HEK293 (cell line): Measurements from ENCODE around the gene PMEL.

Experiments used
- EGR2 ChIP-seq: fragments of 450-650 bp; formaldehyde crosslinking; IDR thresholded peaks from 2 replicates; pipeline ENCODE4 v1.5.1; 2016; ENCODE audit warnings: low read depth, missing biosample characterization, missing genetic modification characterization
- KLF10 ChIP-seq: fragments of 450-650 bp; IDR thresholded peaks from 2 replicates; pipeline ENCODE4 v1.5.1; 2018; ENCODE audit warnings: missing biosample characterization, mild to moderate bottlenecking, missing genetic modification characterization
- REPIN1 ChIP-seq: fragments of 450-650 bp; formaldehyde crosslinking; IDR thresholded peaks from 2 replicates; pipeline ENCODE4 v1.5.1; 2017; ENCODE audit warnings: missing biosample characterization, missing genetic modification characterization, low read depth
- REST ChIP-seq: fragments of 450-650 bp; formaldehyde crosslinking; IDR thresholded peaks from 2 replicates; pipeline ENCODE4 v1.5.1; 2016; ENCODE audit warnings: missing biosample characterization, missing genetic modification characterization
- SP2 ChIP-seq: fragments of 450-650 bp; formaldehyde crosslinking; IDR thresholded peaks from 2 replicates; pipeline ENCODE4 v1.5.1; 2016; ENCODE audit warnings: missing biosample characterization, missing genetic modification characterization
- SP7 ChIP-seq: fragments of 450-650 bp; formaldehyde crosslinking; IDR thresholded peaks from 2 replicates; pipeline ENCODE4 v1.5.1; 2016; ENCODE audit warnings: missing biosample characterization, missing genetic modification characterization
- TSHZ1 ChIP-seq: fragments of 450-650 bp; formaldehyde crosslinking; IDR thresholded peaks from 2 replicates; pipeline ENCODE4 v1.5.1; 2016; ENCODE audit warnings: missing biosample characterization, missing genetic modification characterization, borderline replicate concordance
- WT1 ChIP-seq: fragments of 450-650 bp; formaldehyde crosslinking; IDR thresholded peaks from 2 replicates; pipeline ENCODE4 v1.5.1; 2016; ENCODE audit warnings: missing biosample characterization, missing genetic modification characterization
- YY1 ChIP-seq: fragments of 450-650 bp; formaldehyde crosslinking; IDR thresholded peaks from 2 replicates; pipeline ENCODE4 v1.5.1; 2018; ENCODE audit warnings: missing biosample characterization, missing genetic modification characterization
- ZNF157 ChIP-seq: fragments of 450-650 bp; formaldehyde crosslinking; IDR thresholded peaks from 2 replicates; pipeline ENCODE4 v1.5.1; 2016; ENCODE audit warnings: missing biosample characterization, missing genetic modification characterization
- ZNF18 ChIP-seq: fragments of 450-650 bp; formaldehyde crosslinking; IDR thresholded peaks from 2 replicates; pipeline ENCODE4 v1.5.1; 2016; ENCODE audit warnings: missing biosample characterization, missing genetic modification characterization
- ZNF24 ChIP-seq: fragments of 450-650 bp; formaldehyde crosslinking; IDR thresholded peaks from 2 replicates; pipeline ENCODE4 v1.5.1; 2016; ENCODE audit warnings: missing biosample characterization, missing genetic modification characterization
- ZNF266 ChIP-seq: fragments of 450-650 bp; formaldehyde crosslinking; IDR thresholded peaks from 2 replicates; pipeline ENCODE4 v1.5.1; 2016; ENCODE audit warnings: missing biosample characterization, missing genetic modification characterization, low read depth
- ZNF324 ChIP-seq: fragments of 450-650 bp; formaldehyde crosslinking; IDR thresholded peaks from 2 replicates; pipeline ENCODE4 v1.5.1; 2016; ENCODE audit warnings: missing biosample characterization, missing genetic modification characterization
- ZNF37A ChIP-seq: fragments of 450-650 bp; IDR thresholded peaks from 2 replicates; pipeline ENCODE4 v1.5.1; 2018; ENCODE audit warnings: missing biosample characterization, missing genetic modification characterization
- ZNF404 ChIP-seq: fragments of 450-650 bp; formaldehyde crosslinking; IDR thresholded peaks from 2 replicates; pipeline ENCODE4 v1.5.1; 2017; ENCODE audit warnings: missing biosample characterization, missing genetic modification characterization
- ZNF488 ChIP-seq: fragments of 450-650 bp; formaldehyde crosslinking; IDR thresholded peaks from 2 replicates; pipeline ENCODE4 v1.5.1; 2016; ENCODE audit warnings: missing biosample characterization, missing genetic modification characterization
- ZNF501 ChIP-seq: fragments of 450-650 bp; formaldehyde crosslinking; IDR thresholded peaks from 2 replicates; pipeline ENCODE4 v1.5.1; 2016; ENCODE audit warnings: missing biosample characterization, missing genetic modification characterization
- ZNF596 ChIP-seq: fragments of 450-650 bp; IDR thresholded peaks from 2 replicates; pipeline ENCODE4 v1.5.0; 2018; ENCODE audit warnings: missing biosample characterization, mild to moderate bottlenecking, missing genetic modification characterization, moderate library complexity
- ZNF704 ChIP-seq: fragments of 450-650 bp; formaldehyde crosslinking; IDR thresholded peaks from 2 replicates; pipeline ENCODE4 v1.5.1; 2016; ENCODE audit warnings: missing biosample characterization, missing genetic modification characterization
- ZNF837 ChIP-seq: fragments of 450-650 bp; formaldehyde crosslinking; IDR thresholded peaks from 2 replicates; pipeline ENCODE4 v1.5.1; 2016; ENCODE audit warnings: missing biosample characterization, missing genetic modification characterization
- TF ChIP-seq, protein P1 (sequence below): fragments of 450-650 bp; formaldehyde crosslinking; IDR thresholded peaks from 2 replicates; pipeline ENCODE4 v1.5.1; 2017; ENCODE audit warnings: missing biosample characterization, missing genetic modification characterization
- TF ChIP-seq, protein P2 (sequence below): fragments of 450-650 bp; formaldehyde crosslinking; IDR thresholded peaks from 2 replicates; pipeline ENCODE4 v1.5.1; 2017; ENCODE audit warnings: missing biosample characterization, mild to moderate bottlenecking, missing genetic modification characterization, moderate library complexity
- TF ChIP-seq, protein P3 (sequence below): fragments of 450-650 bp; formaldehyde crosslinking; IDR thresholded peaks from 2 replicates; pipeline ENCODE4 v1.5.1; 2017; ENCODE audit warnings: missing biosample characterization, missing genetic modification characterization

PMEL gene

GRCh38 chr12:55972911-55973598 is 7.2 kb upstream of the PMEL start (continued):
- TF ChIP-seq ZNF157 (tag by site-specific recombination), result peak; percentile 46; the same call in 1 of the 2 replicates
- TF ChIP-seq ZNF596 (tag by site-specific recombination), result no peak
- peak; percentile 87; the same call in 1 of the 2 replicates for TF ChIP-seq ZNF324 (tag by site-specific recombination)
- no peak for TF ChIP-seq SP2
- TF ChIP-seq ZNF501 (tag by site-specific recombination), result peak; percentile 78
- no peak for TF ChIP-seq SP7 (tag by site-specific recombination)
- no peak for TF ChIP-seq ZNF404
- TF ChIP-seq TSHZ1 (tag by site-specific recombination), result no peak
- TF ChIP-seq ZNF837 (tag by site-specific recombination), result no peak
- TF ChIP-seq, protein P1, sequence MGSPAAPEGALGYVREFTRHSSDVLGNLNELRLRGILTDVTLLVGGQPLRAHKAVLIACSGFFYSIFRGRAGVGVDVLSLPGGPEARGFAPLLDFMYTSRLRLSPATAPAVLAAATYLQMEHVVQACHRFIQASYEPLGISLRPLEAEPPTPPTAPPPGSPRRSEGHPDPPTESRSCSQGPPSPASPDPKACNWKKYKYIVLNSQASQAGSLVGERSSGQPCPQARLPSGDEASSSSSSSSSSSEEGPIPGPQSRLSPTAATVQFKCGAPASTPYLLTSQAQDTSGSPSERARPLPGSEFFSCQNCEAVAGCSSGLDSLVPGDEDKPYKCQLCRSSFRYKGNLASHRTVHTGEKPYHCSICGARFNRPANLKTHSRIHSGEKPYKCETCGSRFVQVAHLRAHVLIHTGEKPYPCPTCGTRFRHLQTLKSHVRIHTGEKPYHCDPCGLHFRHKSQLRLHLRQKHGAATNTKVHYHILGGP (tag by site-specific recombination), result no peak
- TF ChIP-seq, protein P2, sequence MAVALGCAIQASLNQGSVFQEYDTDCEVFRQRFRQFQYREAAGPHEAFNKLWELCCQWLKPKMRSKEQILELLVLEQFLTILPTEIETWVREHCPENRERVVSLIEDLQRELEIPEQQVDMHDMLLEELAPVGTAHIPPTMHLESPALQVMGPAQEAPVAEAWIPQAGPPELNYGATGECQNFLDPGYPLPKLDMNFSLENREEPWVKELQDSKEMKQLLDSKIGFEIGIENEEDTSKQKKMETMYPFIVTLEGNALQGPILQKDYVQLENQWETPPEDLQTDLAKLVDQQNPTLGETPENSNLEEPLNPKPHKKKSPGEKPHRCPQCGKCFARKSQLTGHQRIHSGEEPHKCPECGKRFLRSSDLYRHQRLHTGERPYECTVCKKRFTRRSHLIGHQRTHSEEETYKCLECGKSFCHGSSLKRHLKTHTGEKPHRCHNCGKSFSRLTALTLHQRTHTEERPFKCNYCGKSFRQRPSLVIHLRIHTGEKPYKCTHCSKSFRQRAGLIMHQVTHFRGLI, result no peak; the same call in 1 of the 2 replicates
- TF ChIP-seq ZNF24, result no peak
- no peak for TF ChIP-seq ZNF704
- TF ChIP-seq WT1 (tag by site-specific recombination), result no peak
- no peak; the same call in 1 of the 2 replicates for TF ChIP-seq ZNF266 (tag by site-specific recombination)
- TF ChIP-seq YY1 (tag by site-specific recombination), result no peak
- TF ChIP-seq ZNF488 (tag by site-specific recombination), result no peak
- peak; percentile 92 for TF ChIP-seq ZNF18 (tag by site-specific recombination)
- TF ChIP-seq REPIN1, result 0 out of 2 replicates have a peak, but pooled peaks have one; percentile 7
- no peak; the same call in 1 of the 2 replicates for TF ChIP-seq KLF10 (tag by site-specific recombination)
- no peak for TF ChIP-seq ZNF37A (tag by site-specific recombination)
- TF ChIP-seq, protein P3, sequence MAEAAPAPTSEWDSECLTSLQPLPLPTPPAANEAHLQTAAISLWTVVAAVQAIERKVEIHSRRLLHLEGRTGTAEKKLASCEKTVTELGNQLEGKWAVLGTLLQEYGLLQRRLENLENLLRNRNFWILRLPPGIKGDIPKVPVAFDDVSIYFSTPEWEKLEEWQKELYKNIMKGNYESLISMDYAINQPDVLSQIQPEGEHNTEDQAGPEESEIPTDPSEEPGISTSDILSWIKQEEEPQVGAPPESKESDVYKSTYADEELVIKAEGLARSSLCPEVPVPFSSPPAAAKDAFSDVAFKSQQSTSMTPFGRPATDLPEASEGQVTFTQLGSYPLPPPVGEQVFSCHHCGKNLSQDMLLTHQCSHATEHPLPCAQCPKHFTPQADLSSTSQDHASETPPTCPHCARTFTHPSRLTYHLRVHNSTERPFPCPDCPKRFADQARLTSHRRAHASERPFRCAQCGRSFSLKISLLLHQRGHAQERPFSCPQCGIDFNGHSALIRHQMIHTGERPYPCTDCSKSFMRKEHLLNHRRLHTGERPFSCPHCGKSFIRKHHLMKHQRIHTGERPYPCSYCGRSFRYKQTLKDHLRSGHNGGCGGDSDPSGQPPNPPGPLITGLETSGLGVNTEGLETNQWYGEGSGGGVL (tag by site-specific recombination), result peak; percentile 62; the same call in 1 of the 2 replicates
- no peak for TF ChIP-seq EGR2
- TF ChIP-seq REST (tag by site-specific recombination), result 0 out of 2 replicates have a peak, but pooled peaks have one; percentile 30
